Stomach (tissue), 9 donors: ENCODE results near the gene SND1. TPM values are rescaled to one million over a fixed set of nuclear protein-coding genes. Genes with fewer than 3 reads are reported as not detected.

ENCODE experiments used
- DNase-seq, 2 donors: peaks; one replicate each; pipeline versions ENCODE4 v3.0.0 to v3.0.0-alpha.2; 2013 to 2019
- H3K27ac ChIP-seq, 5 donors: fragments of 200-600 bp in 4 of 5; sonication (generic) in 4 of 5; one replicate each; pipeline ENCODE4 v1.5.1; 2013 to 2019; ENCODE audit warnings: mild to moderate bottlenecking in 1 of 5, moderate library complexity in 1 of 5
- H3K27me3 ChIP-seq, 3 donors: fragments of 200-600 bp; sonication (generic); one replicate each; pipeline ENCODE4 v1.5.1; 2017 to 2019; ENCODE audit warnings: mixed run types in 1 of 3
- H3K36me3 ChIP-seq, 4 donors: fragments of 200-600 bp; sonication (generic); 1 replicate in 3 of 4; 2 replicates in 1 of 4; pipeline ENCODE4 v1.5.1; 2016 to 2019
- H3K4me1 ChIP-seq, 4 donors: fragments of 200-600 bp; sonication (generic); one replicate each; pipeline ENCODE4 v1.5.1; 2016 to 2019
- H3K4me3 ChIP-seq, 4 donors: fragments of 200-600 bp; sonication (generic) in 3 of 4; one replicate each; pipeline ENCODE4 v1.5.1; 2016 to 2019; ENCODE audit warnings: mild to moderate bottlenecking in 1 of 4
- H3K9me3 ChIP-seq, 4 donors: fragments of 200-600 bp; sonication (generic); one replicate each; pipeline ENCODE4 v1.5.1; 2016 to 2019
- CTCF ChIP-seq, 7 experiments: fragments of 450-650 bp in 4 of 7; fragments of 200-600 bp in 3 of 7; sonication (generic) in 3 of 7; IDR thresholded peaks; one replicate each; pipeline ENCODE4 v1.5.1; 2016 to 2019; ENCODE audit warnings: antibody characterized with exemption in 7 of 7, control low read depth in 2 of 7, mild to moderate bottlenecking in 1 of 7
- EP300 ChIP-seq: sonication (generic); formaldehyde crosslinking; IDR thresholded peaks from one replicate; pipeline ENCODE4 v1.6.1; 2017; ENCODE audit warnings: antibody characterized with exemption
- POLR2A ChIP-seq, 4 donors: fragments of 450-650 bp; IDR thresholded peaks; one replicate each; pipeline ENCODE4 v1.6.1; 2016; ENCODE audit warnings: antibody characterized with exemption in 4 of 4, control low read depth in 2 of 4, mild to moderate bottlenecking in 1 of 4, moderate library complexity in 1 of 4
- POLR2AphosphoS5 ChIP-seq, 3 donors: sonication (generic); formaldehyde crosslinking; IDR thresholded peaks; one replicate each; pipeline ENCODE4 v1.6.1; 2016; ENCODE audit warnings: antibody characterized with exemption in 3 of 3
- WGBS, 5 donors: extraction: QIAGEN DNeasy Blood & Tissue Kit in 3 of 5; methylation state at CpG; one replicate each; pipeline versions ENCODE4 v1.1.5 to v1.1.7; 2013 to 2018; 5-methylcytosine and 5-hydroxymethylcytosine counted together
- intact Hi-C: fragments of 100-400 bp; cut with DNase I; formaldehyde crosslinking; loops from one replicate; pipeline ENCODE4 v1.15.1; 2023; ENCODE audit warnings: low total_unique reads
- polyA plus RNA-seq, 3 donors: library from polyadenylated mRNA; stranded (reverse); fragments of 200-250 nt; gene quantifications; one replicate each; pipeline ENCODE4 v1.2.3, GENCODE V29; 2013
- total RNA-seq, 5 donors: library from RNA; depleted of rRNA; stranded (reverse); fragments of >200 nt; gene quantifications; one replicate each; pipeline versions ENCODE4 v1.1.0 to v1.2.3, GENCODE V29; 2014 to 2016
- donor health status: healthy with polysubstance abuse.
- donor health status: Bipolar disorder and iron deficiency.
- donor health status: healthy.

The SND1 gene
- total and polyA plus RNA-seq, 8 donors = 63.3 to 799 (median 126) TPM

- intact Hi-C loops = no loop called here
- Histone ChIP-seq H3K4me3 (no peak overlapping the region), H3K36me3 (peaks cover 0 to 53% (median 42%) of the 10 kb centered on the region in 4 donors), H3K27ac (no peak overlapping the region), H3K4me1 (peaks cover 0 to 18% (median 10%) of the 10 kb centered on the region in 4 donors), H3K9me3 (no peaks in the 10 kb centered on the region), H3K27me3 (no peaks in the 10 kb centered on the region)
- TF ChIP-seq POLR2A (IDR thresholded peaks at IDR 0.05) = no peak
- no peak for TF ChIP-seq EP300
- TF ChIP-seq POLR2AphosphoS5 (IDR thresholded peaks at IDR 0.05) = no peak
- TF ChIP-seq CTCF (IDR thresholded peaks at IDR 0.05) = no peak
- 27 to 77% (median 39%) methylated on average over 5 of the region's 5 CpGs for WGBS, 5 donors
- peak in 1 of 2 donors; percentile 30 for DNase-seq
Observed at GRCh38 chr7:127736511-127736910, 84.5 kb downstream of the SND1 start.

GRCh38 chr7:127738859-127739258 lies 86.9 kb downstream of the SND1 start:
- H3K4me3 ChIP-seq = no peak overlapping the region
- H3K36me3 ChIP-seq = peaks cover 0 to 33% (median 23%) of the 10 kb centered on the region in 4 donors
- H3K9me3 ChIP-seq = no peaks in the 10 kb centered on the region
- 79 to 94% (median 90%) methylated on average over 2 of the region's 2 CpGs for WGBS, 5 donors
- H3K4me1 ChIP-seq = peaks cover 0 to 25% (median 11%) of the 10 kb centered on the region in 4 donors
- DNase-seq = no peak
- intact Hi-C loops = no loop called here
- TF ChIP-seq EP300 (no peak), CTCF (IDR thresholded peaks at IDR 0.05) (no peak), POLR2AphosphoS5 (IDR thresholded peaks at IDR 0.05) (no peak), POLR2A (IDR thresholded peaks at IDR 0.05) (no peak)
- no peak overlapping the region for H3K27ac ChIP-seq
- H3K27me3 ChIP-seq = no peaks in the 10 kb centered on the region

GRCh38 chr7:127741764-127742375 lies 89.9 kb downstream of the SND1 start:
- no peaks in the 10 kb centered on the region for H3K9me3 ChIP-seq
- H3K36me3 ChIP-seq = peaks cover 0 to 23% (median 7%) of the 10 kb centered on the region in 4 donors
- H3K27me3 ChIP-seq = no peaks in the 10 kb centered on the region
- no peak for DNase-seq
- 44 to 63% (median 50%) methylated on average over 3 of the region's 3 CpGs for WGBS, 5 donors
- intact Hi-C loops = no loop called here
- no peak overlapping the region for H3K27ac ChIP-seq
- no peak for TF ChIP-seq POLR2A (IDR thresholded peaks at IDR 0.05)
- no peak for TF ChIP-seq EP300
- no peak for TF ChIP-seq CTCF (IDR thresholded peaks at IDR 0.05)
- no peak for TF ChIP-seq POLR2AphosphoS5 (IDR thresholded peaks at IDR 0.05)
- peaks cover 0 to 16% (median 3%) of the 10 kb centered on the region in 4 donors for H3K4me1 ChIP-seq
- no peak overlapping the region for H3K4me3 ChIP-seq

- Histone ChIP-seq H3K4me1 (peaks cover 0 to 10% (median 2%) of the 10 kb centered on the region in 4 donors), H3K9me3 (no peaks in the 10 kb centered on the region), H3K36me3 (peaks cover 0 to 6% (median 2%) of the 10 kb centered on the region in 4 donors), H3K27me3 (no peaks in the 10 kb centered on the region), H3K27ac (no peak overlapping the region), H3K4me3 (no peak overlapping the region)
- intact Hi-C loops = no loop called here
- DNase-seq = no peak
- no peak for TF ChIP-seq EP300
- 80 to 95% (median 92%) methylated on average over 1 of the region's 1 CpG for WGBS, 5 donors
Observed at GRCh38 chr7:127745445-127745844, 93.5 kb downstream of the SND1 start.

GRCh38 chr7:127751062-127751461 lies 99.1 kb downstream of the SND1 start:
- WGBS, 5 donors = 84 to 93% (median 92%) methylated on average over 4 of the region's 4 CpGs
- TF ChIP-seq POLR2AphosphoS5 (IDR thresholded peaks at IDR 0.05) (no peak), CTCF (IDR thresholded peaks at IDR 0.05) (no peak), EP300 (no peak), POLR2A (IDR thresholded peaks at IDR 0.05) (no peak)
- peak in 1 of 2 donors; percentile 55 for DNase-seq
- no peak overlapping the region for H3K27ac ChIP-seq
- no peak overlapping the region for H3K4me3 ChIP-seq
- H3K4me1 ChIP-seq = peaks cover 9 to 32% (median 14%) of the 10 kb centered on the region in 4 donors
- H3K9me3 ChIP-seq = no peaks in the 10 kb centered on the region
- intact Hi-C loops = no loop called here
- H3K27me3 ChIP-seq = no peaks in the 10 kb centered on the region
- no peaks in the 10 kb centered on the region for H3K36me3 ChIP-seq
